HEK293T (cell line): Measurements from ENCODE around the gene SLC37A3.

ENCODE experiments used
- CTCF ChIA-PET: fragments of 350-600 bp; formaldehyde crosslinking; extraction: SDS; loops from one replicate; lab custom pipeline; 2021; ENCODE audit warnings: antibody characterized with exemption, inconsistent platforms; lab: Yijun Ruan, JAX
- POLR2A ChIA-PET: fragments of 350-600 bp; formaldehyde crosslinking; extraction: SDS; loops from one replicate; lab custom pipeline; 2020; ENCODE audit warnings: antibody characterized with exemption, inconsistent platforms; lab: Yijun Ruan, JAX
- DNase-seq: peaks from one replicate; pipeline ENCODE4 v3.0.0; 2012; ENCODE audit warnings: mixed read lengths; ENCODE audit errors: extremely low spot score
- ARNT ChIP-seq: fragments of 450-650 bp; IDR thresholded peaks from 2 replicates; pipeline ENCODE4 v1.6.1; 2017; ENCODE audit warnings: mild to moderate bottlenecking
- BHLHE40 ChIP-seq: fragments of 450-650 bp; IDR thresholded peaks from 2 replicates; pipeline ENCODE4 v1.6.1; 2016; ENCODE audit warnings: mild to moderate bottlenecking, moderate library complexity, borderline replicate concordance
- CTBP1 ChIP-seq: fragments of 450-650 bp; IDR thresholded peaks from 2 replicates; pipeline ENCODE4 v1.6.1; 2016; ENCODE audit warnings: borderline replicate concordance
- ELF4 ChIP-seq: fragments of 450-650 bp; IDR thresholded peaks from 2 replicates; pipeline ENCODE4 v1.6.1; 2017; ENCODE audit warnings: antibody characterized with exemption
- FOXK2 ChIP-seq: fragments of 450-650 bp; IDR thresholded peaks from 2 replicates; pipeline ENCODE4 v1.6.1; 2016; ENCODE audit warnings: mild to moderate bottlenecking
- FOXM1 ChIP-seq: fragments of 450-650 bp; IDR thresholded peaks from 2 replicates; pipeline ENCODE4 v1.6.1; 2017; ENCODE audit warnings: mild to moderate bottlenecking, borderline replicate concordance
- HDGF ChIP-seq: fragments of 450-650 bp; IDR thresholded peaks from 2 replicates; pipeline ENCODE4 v1.6.1; 2017; ENCODE audit warnings: antibody characterized with exemption, borderline replicate concordance
- L3MBTL2 ChIP-seq: fragments of 450-650 bp; conservative IDR thresholded peaks from 2 replicates; pipeline ENCODE4 v1.6.1; 2016; ENCODE audit warnings: mild to moderate bottlenecking
- LEF1 ChIP-seq: fragments of 450-650 bp; IDR thresholded peaks from 2 replicates; pipeline ENCODE4 v1.6.1; 2017; ENCODE audit warnings: mild to moderate bottlenecking, borderline replicate concordance
- NFRKB ChIP-seq: fragments of 450-650 bp; IDR thresholded peaks from 2 replicates; pipeline ENCODE4 v1.6.1; 2016; ENCODE audit warnings: mild to moderate bottlenecking, moderate library complexity
- SP1 ChIP-seq: fragments of 450-650 bp; IDR thresholded peaks from 2 replicates; pipeline ENCODE4 v1.6.1; 2017
- SUZ12 ChIP-seq: fragments of 450-650 bp; IDR thresholded peaks from 2 replicates; pipeline ENCODE4 v1.6.1; 2016; ENCODE audit warnings: mild to moderate bottlenecking
- TARDBP ChIP-seq: fragments of 450-650 bp; IDR thresholded peaks from 2 replicates; pipeline ENCODE4 v1.6.1; 2016
- ZNF384 ChIP-seq: fragments of 450-650 bp; IDR thresholded peaks from 2 replicates; pipeline ENCODE4 v1.6.1; 2016
- TF ChIP-seq, protein P1 (sequence below): fragments of 450-650 bp; IDR thresholded peaks from 2 replicates; pipeline ENCODE4 v1.6.1; 2016

Gene SLC37A3

DNA sequence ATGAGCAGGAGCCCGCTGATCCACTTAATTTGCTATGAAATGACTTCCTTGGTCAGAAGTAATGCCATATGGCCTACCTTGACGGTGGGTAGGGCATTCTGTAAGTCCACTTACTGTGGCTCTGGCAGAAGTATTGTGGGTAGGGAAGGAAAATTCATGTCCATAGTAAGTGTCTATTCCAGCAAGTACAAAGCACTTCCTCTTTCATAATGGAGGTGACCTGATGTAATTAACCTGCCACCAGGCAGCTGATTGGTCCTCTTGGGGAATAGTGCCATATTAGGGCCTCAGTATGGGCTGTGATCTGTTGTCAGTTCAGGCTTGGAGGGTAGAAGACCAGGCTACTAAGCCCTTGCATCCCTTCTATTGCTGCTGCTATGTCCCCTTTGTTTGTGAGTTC is 103.9 kb downstream of the SLC37A3 start:
- no peak for DNase-seq
- no peak for TF ChIP-seq HDGF
- no peak for TF ChIP-seq TARDBP
- no peak for TF ChIP-seq L3MBTL2
- ChIA-PET POLR2A (no interaction called here), CTCF (no interaction called here)

DNA sequence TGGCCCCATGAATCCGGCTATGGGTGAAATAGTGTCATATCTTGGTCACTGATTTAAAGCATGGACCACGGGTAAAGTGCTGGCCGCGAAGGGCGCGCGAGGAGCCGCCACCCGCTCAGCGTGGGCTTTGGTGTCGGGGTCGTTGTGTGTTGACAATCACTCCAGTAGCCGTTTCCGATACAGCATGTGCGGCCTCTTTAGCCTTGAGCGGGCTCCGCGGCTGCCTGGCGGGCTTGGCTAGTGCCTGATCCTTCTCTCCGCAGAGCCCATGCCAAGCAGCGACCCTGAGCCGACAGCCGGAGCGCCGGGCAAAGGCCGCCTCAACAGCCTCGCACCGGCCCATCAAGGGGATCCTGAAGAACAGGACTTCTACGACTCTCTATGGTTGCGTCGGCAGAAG is 105.9 kb downstream of the SLC37A3 start:
- DNase-seq = no peak
- ChIA-PET CTCF (no interaction called here), POLR2A (no interaction called here)
- TF ChIP-seq ELF4 = no peak
- TF ChIP-seq ZNF384 = no peak
- no peak for TF ChIP-seq NFRKB

DNA sequence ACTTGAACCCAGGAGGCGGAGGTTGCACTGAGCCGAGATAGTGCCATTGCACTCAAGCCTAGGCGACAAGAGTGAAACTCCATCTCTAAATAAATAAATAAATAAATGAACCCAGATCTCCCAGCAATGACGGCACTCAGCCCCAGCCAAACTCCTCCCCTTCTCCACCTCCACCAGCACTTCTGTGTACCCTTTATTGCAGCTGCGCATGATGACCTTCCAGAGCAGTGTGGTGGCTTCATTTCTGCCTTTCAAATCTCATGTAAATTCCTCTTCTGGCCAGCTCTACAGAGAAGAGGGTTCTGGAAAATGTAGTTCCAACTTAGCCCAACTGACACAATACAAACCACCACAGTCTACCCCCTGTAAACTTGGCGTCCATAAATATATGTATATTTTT is 108.5 kb downstream of the SLC37A3 start:
- POLR2A ChIA-PET = no interaction called here
- no peak for TF ChIP-seq TARDBP
- TF ChIP-seq SP1 = no peak
- TF ChIP-seq ZNF384 = no peak
- no peak for TF ChIP-seq CTBP1
- TF ChIP-seq BHLHE40 = no peak
- TF ChIP-seq L3MBTL2 = no peak
- TF ChIP-seq ARNT = no peak
- TF ChIP-seq, protein P1, sequence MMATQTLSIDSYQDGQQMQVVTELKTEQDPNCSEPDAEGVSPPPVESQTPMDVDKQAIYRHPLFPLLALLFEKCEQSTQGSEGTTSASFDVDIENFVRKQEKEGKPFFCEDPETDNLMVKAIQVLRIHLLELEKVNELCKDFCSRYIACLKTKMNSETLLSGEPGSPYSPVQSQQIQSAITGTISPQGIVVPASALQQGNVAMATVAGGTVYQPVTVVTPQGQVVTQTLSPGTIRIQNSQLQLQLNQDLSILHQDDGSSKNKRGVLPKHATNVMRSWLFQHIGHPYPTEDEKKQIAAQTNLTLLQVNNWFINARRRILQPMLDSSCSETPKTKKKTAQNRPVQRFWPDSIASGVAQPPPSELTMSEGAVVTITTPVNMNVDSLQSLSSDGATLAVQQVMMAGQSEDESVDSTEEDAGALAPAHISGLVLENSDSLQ = no peak
- TF ChIP-seq SUZ12 = no peak
- TF ChIP-seq FOXK2 = no peak
- no peak for TF ChIP-seq ELF4
- no peak for DNase-seq
- CTCF ChIA-PET = interaction anchor here (0.6 kb wide), 1 partner anchor 290 kb away, joined by 3 read pairs; no protein-coding TSS in a partner anchor

DNA sequence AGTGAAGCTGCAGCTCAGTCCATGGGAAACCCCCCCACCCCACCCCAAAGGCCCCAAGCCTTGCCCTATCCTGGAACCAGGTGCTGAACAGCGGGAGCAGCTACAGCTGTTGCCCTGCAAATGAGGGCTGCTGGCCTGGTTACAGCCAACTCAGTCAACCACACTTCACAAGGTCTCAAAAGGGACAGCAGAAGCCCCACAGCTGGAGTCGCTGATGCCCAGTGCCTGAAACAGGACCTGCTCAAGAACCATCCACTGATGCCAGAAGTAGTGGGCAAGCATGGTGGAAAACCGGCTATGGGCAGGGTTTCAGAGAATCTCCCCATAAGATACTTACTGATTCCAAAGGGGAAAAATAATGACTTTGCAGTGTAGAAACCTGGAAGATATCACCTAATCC is 110.3 kb downstream of the SLC37A3 start:
- POLR2A ChIA-PET = no interaction called here
- TF ChIP-seq, protein P1 = no peak
- DNase-seq = no peak
- CTCF ChIA-PET = interaction anchor here (0.5 kb wide), 1 partner anchor 25 kb away, joined by 3 read pairs; no protein-coding TSS in a partner anchor

DNA sequence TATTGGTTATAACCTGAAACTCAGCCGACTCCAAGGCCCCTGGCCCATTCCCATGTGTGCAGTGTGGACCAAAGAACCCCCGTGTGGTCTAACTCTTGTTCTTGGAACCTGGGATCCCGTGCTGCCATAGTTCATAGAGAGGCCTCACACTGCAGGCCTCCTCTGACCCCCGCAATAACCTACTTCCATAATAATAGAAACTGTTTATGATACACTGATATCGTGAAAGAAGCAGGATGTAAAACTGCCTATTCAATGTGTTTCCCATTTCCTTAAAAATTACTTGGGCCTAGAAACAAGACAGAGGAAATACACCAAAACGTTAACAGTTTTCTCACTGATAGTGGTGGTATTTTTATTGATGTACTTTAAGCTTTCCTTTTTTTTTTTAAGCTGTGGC is 112.4 kb downstream of the SLC37A3 start:
- POLR2A ChIA-PET = no interaction called here
- no peak for DNase-seq
- CTCF ChIA-PET = no interaction called here
- TF ChIP-seq FOXM1 = no peak
- TF ChIP-seq TARDBP = no peak
- TF ChIP-seq, protein P1 = no peak
- no peak for TF ChIP-seq L3MBTL2
- TF ChIP-seq SUZ12 = no peak

DNA sequence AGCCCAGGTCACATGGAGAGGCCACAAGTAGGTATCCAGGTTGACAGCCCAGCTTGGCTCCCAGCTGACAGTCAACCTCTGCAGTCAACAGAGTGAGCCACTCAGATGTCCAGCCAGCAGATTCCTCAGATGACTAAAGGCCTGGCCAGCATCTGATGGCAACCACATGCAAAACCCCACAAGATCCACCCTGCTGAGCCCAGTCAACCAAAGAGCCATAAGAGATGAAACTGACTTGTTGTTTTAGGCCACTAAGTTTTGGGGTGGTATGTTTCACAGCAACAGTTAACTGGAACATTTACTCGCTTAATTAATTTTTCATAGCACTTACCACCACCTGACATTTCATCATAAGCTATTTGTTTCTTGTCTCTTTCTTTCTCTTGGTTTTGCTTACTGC is 114.3 kb downstream of the SLC37A3 start:
- ChIA-PET POLR2A (interaction anchor here (1.3 kb wide), 1 partner anchor 107 kb away, joined by 3 read pairs; no protein-coding TSS in a partner anchor), CTCF (interaction anchor here (0.6 kb wide), 1 partner anchor 253 kb away, joined by 4 read pairs; no protein-coding TSS in a partner anchor)
- no peak for DNase-seq
- TF ChIP-seq FOXK2 = no peak
- TF ChIP-seq CTBP1 = no peak
- TF ChIP-seq HDGF = no peak
- no peak for TF ChIP-seq TARDBP
- TF ChIP-seq, protein P1 = no peak
- no peak for TF ChIP-seq ELF4
- no peak for TF ChIP-seq SP1
- no peak for TF ChIP-seq BHLHE40
- no peak for TF ChIP-seq LEF1
- TF ChIP-seq NFRKB = no peak
- no peak for TF ChIP-seq L3MBTL2
